Gastroesophageal sphincter (tissue), 4 donors: ENCODE measurements around the gene HBQ1. TPM values are rescaled to one million over a fixed set of nuclear protein-coding genes. Genes with fewer than 3 reads are reported as not detected.

ENCODE experiments used
- ATAC-seq: fragments of 150-250 bp; one replicate; pipeline ENCODE4 v1.9.1; 2016; ENCODE audit warnings: mild to moderate bottlenecking, moderate library complexity
- H3K27ac ChIP-seq, 4 donors: fragments of 200-600 bp; sonication (generic) in 3 of 4; 1 replicate in 3 of 4; 2 replicates in 1 of 4; pipeline ENCODE4 v1.5.1; 2016 to 2019
- H3K27me3 ChIP-seq: fragments of 200-600 bp; sonication (generic); one replicate; pipeline ENCODE4 v1.5.1; 2019
- H3K36me3 ChIP-seq, 2 donors: fragments of 200-600 bp; sonication (generic); one replicate each; pipeline ENCODE4 v1.5.1; 2019; ENCODE audit warnings: control low read depth in 1 of 2
- H3K4me1 ChIP-seq, 3 donors: fragments of 200-600 bp; sonication (generic); 1 replicate in 2 of 3; 2 replicates in 1 of 3; pipeline ENCODE4 v1.5.1; 2016 to 2019; ENCODE audit warnings: control low read depth in 2 of 3
- H3K4me3 ChIP-seq, 2 donors: fragments of 200-600 bp; sonication (generic); one replicate each; pipeline ENCODE4 v1.5.1; 2019; ENCODE audit warnings: mild to moderate bottlenecking in 1 of 2, moderate library complexity in 1 of 2
- H3K9me3 ChIP-seq, 3 donors: fragments of 200-600 bp; sonication (generic); one replicate each; pipeline ENCODE4 v1.5.1; 2017 to 2019; ENCODE audit warnings: control low read depth in 2 of 3
- EP300 ChIP-seq: sonication (generic); formaldehyde crosslinking; IDR thresholded peaks from one replicate; pipeline ENCODE4 v1.6.1; 2017; ENCODE audit warnings: antibody characterized with exemption, mild to moderate bottlenecking
- POLR2A ChIP-seq, 2 donors: fragments of 450-650 bp; IDR thresholded peaks; one replicate each; pipeline ENCODE4 v1.6.1; 2017; ENCODE audit warnings: antibody characterized with exemption in 2 of 2, mild to moderate bottlenecking in 2 of 2, moderate library complexity in 1 of 2
- POLR2AphosphoS5 ChIP-seq: sonication (generic); formaldehyde crosslinking; IDR thresholded peaks from one replicate; pipeline ENCODE4 v1.6.1; 2017; ENCODE audit warnings: antibody characterized with exemption
- WGBS, 2 donors: methylation state at CpG; one replicate each; pipeline ENCODE4 v1.1.5; 2018; ENCODE audit warnings: low coverage in 1 of 2; 5-methylcytosine and 5-hydroxymethylcytosine counted together
- total RNA-seq, 4 donors: library from RNA; depleted of rRNA; stranded (reverse); fragments of >200 nt; gene quantifications; one replicate each; pipeline ENCODE4 v1.1.0, GENCODE V29; 2016
- TF ChIP-seq, protein P1 (sequence below), 4 experiments: fragments of 200-600 bp in 2 of 4; fragments of 450-650 bp in 2 of 4; sonication (generic) in 1 of 4; IDR thresholded peaks; one replicate each; pipeline ENCODE4 v1.5.1; 2017 to 2019; ENCODE audit warnings: antibody characterized with exemption in 4 of 4, mild to moderate bottlenecking in 2 of 4, moderate library complexity in 2 of 4

The HBQ1 gene
- total RNA-seq, 4 donors from 2014 or later: not detected

DNA sequence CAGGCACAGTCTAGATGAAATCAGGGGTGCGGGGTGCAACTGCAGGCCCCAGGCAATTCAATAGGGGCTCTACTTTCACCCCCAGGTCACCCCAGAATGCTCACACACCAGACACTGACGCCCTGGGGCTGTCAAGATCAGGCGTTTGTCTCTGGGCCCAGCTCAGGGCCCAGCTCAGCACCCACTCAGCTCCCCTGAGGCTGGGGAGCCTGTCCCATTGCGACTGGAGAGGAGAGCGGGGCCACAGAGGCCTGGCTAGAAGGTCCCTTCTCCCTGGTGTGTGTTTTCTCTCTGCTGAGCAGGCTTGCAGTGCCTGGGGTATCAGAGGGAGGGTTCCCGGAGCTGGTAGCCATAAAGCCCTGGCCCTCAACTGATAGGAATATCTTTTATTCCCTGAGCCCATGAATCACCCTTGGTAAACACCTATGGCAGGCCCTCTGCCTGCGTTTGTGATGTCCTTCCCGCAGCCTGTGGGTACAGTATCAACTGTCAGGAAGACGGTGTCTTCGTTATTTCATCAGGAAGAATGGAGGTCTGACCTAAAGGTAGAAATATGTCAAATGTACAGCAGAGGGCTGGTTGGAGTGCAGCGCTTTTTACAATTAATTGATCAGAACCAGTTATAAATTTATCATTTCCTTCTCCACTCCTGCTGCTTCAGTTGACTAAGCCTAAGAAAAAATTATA lies 2.1 kb upstream of the HBQ1 start:
- H3K36me3 ChIP-seq: no peaks in the 10 kb centered on the region
- H3K4me1 ChIP-seq: peaks cover 7 to 36% (median 17%) of the 10 kb centered on the region in 3 donors
- ATAC-seq: no peak
- H3K9me3 ChIP-seq: no peaks in the 10 kb centered on the region
- 41 to 77% methylated on average over 5 to 10 of the region's 11 CpGs for WGBS, 2 donors
- TF ChIP-seq POLR2AphosphoS5 (no peak), POLR2A (IDR thresholded peaks at IDR 0.05) (no peak), EP300 (no peak)
- TF ChIP-seq, protein P1, sequence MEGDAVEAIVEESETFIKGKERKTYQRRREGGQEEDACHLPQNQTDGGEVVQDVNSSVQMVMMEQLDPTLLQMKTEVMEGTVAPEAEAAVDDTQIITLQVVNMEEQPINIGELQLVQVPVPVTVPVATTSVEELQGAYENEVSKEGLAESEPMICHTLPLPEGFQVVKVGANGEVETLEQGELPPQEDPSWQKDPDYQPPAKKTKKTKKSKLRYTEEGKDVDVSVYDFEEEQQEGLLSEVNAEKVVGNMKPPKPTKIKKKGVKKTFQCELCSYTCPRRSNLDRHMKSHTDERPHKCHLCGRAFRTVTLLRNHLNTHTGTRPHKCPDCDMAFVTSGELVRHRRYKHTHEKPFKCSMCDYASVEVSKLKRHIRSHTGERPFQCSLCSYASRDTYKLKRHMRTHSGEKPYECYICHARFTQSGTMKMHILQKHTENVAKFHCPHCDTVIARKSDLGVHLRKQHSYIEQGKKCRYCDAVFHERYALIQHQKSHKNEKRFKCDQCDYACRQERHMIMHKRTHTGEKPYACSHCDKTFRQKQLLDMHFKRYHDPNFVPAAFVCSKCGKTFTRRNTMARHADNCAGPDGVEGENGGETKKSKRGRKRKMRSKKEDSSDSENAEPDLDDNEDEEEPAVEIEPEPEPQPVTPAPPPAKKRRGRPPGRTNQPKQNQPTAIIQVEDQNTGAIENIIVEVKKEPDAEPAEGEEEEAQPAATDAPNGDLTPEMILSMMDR (IDR thresholded peaks at IDR 0.05): no peak
- H3K27ac ChIP-seq: no peak overlapping the region
- no peak overlapping the region for H3K4me3 ChIP-seq
- H3K27me3 ChIP-seq: peaks cover 74% of the 10 kb centered on the region

DNA sequence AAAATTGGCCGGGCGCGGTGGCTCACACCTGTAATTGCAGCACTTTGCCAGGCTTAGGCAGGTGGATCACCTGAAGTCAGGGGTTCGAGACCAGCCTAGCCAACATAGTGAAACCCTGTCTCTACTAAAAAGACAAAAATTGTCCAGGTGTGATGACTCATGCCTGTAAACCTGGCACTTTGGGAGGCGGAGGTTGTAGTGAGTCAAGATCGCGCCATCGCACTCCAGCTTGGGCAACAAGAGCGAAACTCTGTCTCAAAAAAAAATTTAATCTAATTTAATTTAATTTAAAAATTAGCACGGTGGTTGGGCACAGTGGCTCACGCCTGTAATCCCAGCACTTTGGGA lies 1.6 kb upstream of the HBQ1 start:
- ATAC-seq: no peak
- WGBS, 2 donors: 82 to 86% methylated on average over 10 to 11 of the region's 11 CpGs
- H3K27ac ChIP-seq: no peak overlapping the region
- no peaks in the 10 kb centered on the region for H3K36me3 ChIP-seq
- no peaks in the 10 kb centered on the region for H3K9me3 ChIP-seq
- H3K4me1 ChIP-seq: peaks cover 7 to 33% (median 17%) of the 10 kb centered on the region in 3 donors
- TF ChIP-seq POLR2AphosphoS5 (no peak), EP300 (no peak), POLR2A (IDR thresholded peaks at IDR 0.05) (no peak)
- TF ChIP-seq, protein P1 (IDR thresholded peaks at IDR 0.05): no peak
- peaks cover 69% of the 10 kb centered on the region for H3K27me3 ChIP-seq
- H3K4me3 ChIP-seq: no peak overlapping the region

DNA sequence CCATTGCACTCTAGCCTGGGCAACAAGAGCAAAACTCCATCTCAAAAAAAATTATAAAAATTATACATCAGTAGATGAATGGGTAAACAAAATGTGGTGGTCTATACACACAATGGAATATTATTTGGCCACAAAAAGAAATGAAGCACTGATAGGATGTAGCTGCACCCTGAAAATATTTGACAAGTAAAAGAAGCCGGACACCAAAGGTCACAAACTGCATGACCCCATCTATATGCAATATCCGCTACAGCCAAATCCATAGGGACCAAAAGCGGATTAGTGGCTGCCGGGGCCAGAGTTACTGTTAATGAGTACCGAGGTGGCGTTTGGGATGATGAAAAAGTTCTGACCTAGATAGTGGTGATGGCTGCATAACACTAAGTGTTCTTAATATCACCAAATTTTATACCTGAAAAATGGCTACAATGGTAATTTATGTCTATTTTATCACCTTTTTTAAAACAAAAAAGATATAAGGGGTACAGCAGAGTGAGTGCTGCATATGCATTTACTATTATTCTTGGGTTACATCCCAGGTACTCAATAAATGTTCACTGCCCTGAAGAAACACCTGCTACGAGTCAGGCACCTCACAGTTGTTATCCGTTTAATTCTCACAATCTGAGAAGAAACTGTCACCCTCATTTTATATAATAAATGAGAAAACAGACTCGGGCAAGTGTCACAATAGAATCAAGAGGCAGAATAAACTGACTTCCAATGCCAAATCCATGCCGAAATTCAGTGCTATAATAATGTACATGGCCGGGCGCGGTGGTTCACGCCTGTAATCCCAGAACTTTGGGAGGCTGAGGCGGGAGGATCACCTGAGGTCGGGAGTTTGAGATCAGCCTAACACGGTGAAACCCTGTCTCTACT lies 807 bp upstream of the HBQ1 start:
- Histone ChIP-seq H3K4me1 (peaks cover 7 to 33% (median 17%) of the 10 kb centered on the region in 3 donors), H3K27ac (no peak overlapping the region), H3K36me3 (no peaks in the 10 kb centered on the region), H3K27me3 (peaks cover 63% of the 10 kb centered on the region), H3K9me3 (no peaks in the 10 kb centered on the region), H3K4me3 (no peak overlapping the region)
- ATAC-seq: no peak
- WGBS, 2 donors: 67 to 71% methylated on average over 11 to 12 of the region's 17 CpGs
- TF ChIP-seq, protein P1 (IDR thresholded peaks at IDR 0.05): no peak
- TF ChIP-seq EP300 (no peak), POLR2A (IDR thresholded peaks at IDR 0.05) (no peak), POLR2AphosphoS5 (no peak)

- ATAC-seq: peak; percentile 79
- peaks cover 7 to 30% (median 17%) of the 10 kb centered on the region in 3 donors for H3K4me1 ChIP-seq
- whole genome bisulfite sequencing, 2 donors: 30% methylated on average over 2 of the region's 89 CpGs; no CpG with 5 or more reads in 1 of the 2 donors
- no peak overlapping the region for H3K27ac ChIP-seq
- peak overlapping the region in 1 of 2 donors; percentile 36 for H3K4me3 ChIP-seq
- peaks cover 49% of the 10 kb centered on the region for H3K27me3 ChIP-seq
- TF ChIP-seq POLR2AphosphoS5 (no peak), EP300 (no peak), POLR2A (IDR thresholded peaks at IDR 0.05) (no peak)
- TF ChIP-seq, protein P1 (IDR thresholded peaks at IDR 0.05): no peak
- H3K9me3 ChIP-seq: no peaks in the 10 kb centered on the region
- H3K36me3 ChIP-seq: no peaks in the 10 kb centered on the region
Observed at GRCh38 chr16:180681-181564, 664 bp downstream of the HBQ1 start.
